Measurements from ENCODE around the gene MIB1. TPM values are rescaled to one million over a fixed set of nuclear protein-coding genes. Genes with fewer than 3 reads are reported as not detected.

MIB1 gene
- total RNA-seq, 1 experiment from 2014 or later: 70.5 TPM

- peaks cover 4% of the 10 kb centered on the region for H3K9me3 ChIP-seq (ENCODE audit: low read depth, low read length, poor library complexity, severe bottlenecking)
- intact Hi-C loops (cut with micrococcal nuclease; ENCODE audit: unreplicated experiment): no loop called here
- TF ChIP-seq, protein P1, sequence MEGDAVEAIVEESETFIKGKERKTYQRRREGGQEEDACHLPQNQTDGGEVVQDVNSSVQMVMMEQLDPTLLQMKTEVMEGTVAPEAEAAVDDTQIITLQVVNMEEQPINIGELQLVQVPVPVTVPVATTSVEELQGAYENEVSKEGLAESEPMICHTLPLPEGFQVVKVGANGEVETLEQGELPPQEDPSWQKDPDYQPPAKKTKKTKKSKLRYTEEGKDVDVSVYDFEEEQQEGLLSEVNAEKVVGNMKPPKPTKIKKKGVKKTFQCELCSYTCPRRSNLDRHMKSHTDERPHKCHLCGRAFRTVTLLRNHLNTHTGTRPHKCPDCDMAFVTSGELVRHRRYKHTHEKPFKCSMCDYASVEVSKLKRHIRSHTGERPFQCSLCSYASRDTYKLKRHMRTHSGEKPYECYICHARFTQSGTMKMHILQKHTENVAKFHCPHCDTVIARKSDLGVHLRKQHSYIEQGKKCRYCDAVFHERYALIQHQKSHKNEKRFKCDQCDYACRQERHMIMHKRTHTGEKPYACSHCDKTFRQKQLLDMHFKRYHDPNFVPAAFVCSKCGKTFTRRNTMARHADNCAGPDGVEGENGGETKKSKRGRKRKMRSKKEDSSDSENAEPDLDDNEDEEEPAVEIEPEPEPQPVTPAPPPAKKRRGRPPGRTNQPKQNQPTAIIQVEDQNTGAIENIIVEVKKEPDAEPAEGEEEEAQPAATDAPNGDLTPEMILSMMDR (conservative IDR thresholded peaks at IDR 0.05; ENCODE audit: low read depth, low read length): no peak
- no peak for TF ChIP-seq EZH2 (IDR thresholded peaks at IDR 0.05; ENCODE audit: borderline replicate concordance, low read depth, low read length, poor library complexity, severe bottlenecking)
- no peak for DNase-seq (ENCODE audit: low spot score)
- H3K4me1 ChIP-seq (ENCODE audit: insufficient read depth, low read length, poor library complexity, severe bottlenecking): no peaks in the 10 kb centered on the region
- POLR2A ChIA-PET (ENCODE audit: low non-redundant PET): no interaction called here
- no peaks in the 10 kb centered on the region for H3K36me3 ChIP-seq (ENCODE audit: insufficient read depth, low read length, poor library complexity, severe bottlenecking)
- no peak overlapping the region for H3K27ac ChIP-seq (ENCODE audit: low read depth, low read length, poor library complexity, severe bottlenecking)
- CTCF ChIA-PET: no interaction called here
- peaks cover 7% of the 10 kb centered on the region for H3K27me3 ChIP-seq (replicated peaks; ENCODE audit: insufficient read depth, low read depth, low read length, poor library complexity)
- no peak overlapping the region for H3K4me3 ChIP-seq (ENCODE audit: low read depth, low read length, poor library complexity, severe bottlenecking)
- BruUV-seq (replicated peaks): no TSS peak
These were observed 176.0 kb downstream of the MIB1 start for GRCh38 chr18:21916594-21916993.

DNA sequence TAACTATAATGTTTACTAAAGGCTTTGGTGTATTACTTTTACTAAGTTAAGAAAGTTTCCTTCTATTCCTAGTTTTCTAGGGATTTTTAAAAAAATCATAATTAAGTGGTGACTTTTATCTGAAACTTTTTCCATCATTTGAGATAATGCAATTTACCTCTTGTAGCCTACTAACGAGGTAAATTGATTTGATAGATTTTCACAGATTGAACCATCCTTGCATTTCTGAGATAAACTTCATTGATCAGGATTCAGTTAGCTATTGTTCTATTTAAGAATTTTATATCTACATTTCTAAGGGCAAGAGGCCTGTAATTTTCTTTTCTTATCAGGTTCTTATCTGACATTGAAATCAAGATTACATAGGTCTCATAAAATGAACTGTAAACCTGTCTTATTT lies 178.1 kb downstream of the MIB1 start:
- Histone ChIP-seq H3K4me1 (ENCODE audit: insufficient read depth, low read length, poor library complexity, severe bottlenecking) (no peaks in the 10 kb centered on the region), H3K27ac (ENCODE audit: low read depth, low read length, poor library complexity, severe bottlenecking) (no peak overlapping the region), H3K27me3 (replicated peaks; ENCODE audit: insufficient read depth, low read depth, low read length, poor library complexity) (no peaks in the 10 kb centered on the region), H3K9me3 (ENCODE audit: low read depth, low read length, poor library complexity, severe bottlenecking) (peaks cover 4% of the 10 kb centered on the region), H3K4me3 (ENCODE audit: low read depth, low read length, poor library complexity, severe bottlenecking) (no peak overlapping the region), H3K36me3 (ENCODE audit: insufficient read depth, low read length, poor library complexity, severe bottlenecking) (no peaks in the 10 kb centered on the region)
- intact Hi-C loops (cut with micrococcal nuclease; ENCODE audit: unreplicated experiment): no loop called here
- DNase-seq (ENCODE audit: low spot score): no peak
- TF ChIP-seq, protein P1 (conservative IDR thresholded peaks at IDR 0.05; ENCODE audit: low read depth, low read length): no peak
- TF ChIP-seq EZH2 (IDR thresholded peaks at IDR 0.05; ENCODE audit: borderline replicate concordance, low read depth, low read length, poor library complexity, severe bottlenecking): no peak
- CTCF ChIA-PET: no interaction called here
- POLR2A ChIA-PET (ENCODE audit: low non-redundant PET): no interaction called here
- BruUV-seq (replicated peaks): no TSS peak

Other genes with a start within 250 kb of the MIB1 start
- 14.9 and 16.5 TPM in 2 replicates for gene ESCO1, start 140.1 kb upstream of the MIB1 start, total RNA-seq (2021)
- 164 and 167 TPM in 2 replicates for gene SNRPD1, start 128.5 kb upstream of the MIB1 start, total RNA-seq (2021)
- gene ABHD3, start 36.0 kb upstream of the MIB1 start, total RNA-seq (2021): 45.4 and 47.5 TPM in 2 replicates